Testis (tissue), 2 donors: ENCODE data around the gene TNXB.
"Not testable (repeated sequence)": the region's sequence is repeated elsewhere in the genome, so short reads cannot be mapped to it uniquely, and the experiment has no call there.

Source experiments
- CTCF ChIP-seq, 3 experiments: fragments of 450-650 bp in 2 of 3; fragments of 200-600 bp in 1 of 3; sonication (generic) in 1 of 3; IDR thresholded peaks; one replicate each; pipeline ENCODE4 v1.5.1; 2016 to 2019; ENCODE audit warnings: antibody characterized with exemption in 3 of 3, mild to moderate bottlenecking in 2 of 3, moderate library complexity in 1 of 3
- POLR2A ChIP-seq: fragments of 450-650 bp; IDR thresholded peaks from one replicate; pipeline ENCODE4 v1.6.1; 2017; ENCODE audit warnings: antibody characterized with exemption, mild to moderate bottlenecking, moderate library complexity

- not testable (repeated sequence) for TF ChIP-seq CTCF (IDR thresholded peaks at IDR 0.05); POLR2A
These were observed 64.2 kb downstream of the TNXB start for GRCh38 chr6:32044916-32045315.
